COLO829 (cell line): ENCODE results near the gene AR.

ENCODE experiments used
- DNase-seq: peaks from one replicate; pipeline ENCODE4 v3.0.0; 2012; ENCODE audit warnings: low spot score

The AR gene

GRCh38 chrX:67563469-67564448, 19.9 kb downstream of the AR start:
- no peak for DNase-seq

- no peak for DNase-seq
These were observed 20.7 kb downstream of the AR start for GRCh38 chrX:67564475-67564874.

- DNase-seq, result no peak
These were observed 24.9 kb downstream of the AR start for GRCh38 chrX:67568769-67569168.

- no peak for DNase-seq
These were observed 27.0 kb downstream of the AR start for GRCh38 chrX:67570839-67571238.

GRCh38 chrX:67574696-67575095, 30.9 kb downstream of the AR start:
- peak; percentile 1 for DNase-seq

- DNase-seq, result no peak
These were observed 38.6 kb downstream of the AR start for GRCh38 chrX:67582436-67582835.

GRCh38 chrX:67583171-67583570, 39.4 kb downstream of the AR start:
- no peak for DNase-seq

- no peak for DNase-seq
These were observed 41.6 kb downstream of the AR start for GRCh38 chrX:67585401-67585800.

GRCh38 chrX:67587946-67588624, 44.3 kb downstream of the AR start:
- DNase-seq, result no peak

- no peak for DNase-seq
These were observed 53.3 kb downstream of the AR start for GRCh38 chrX:67596839-67597790.

GRCh38 chrX:67599532-67599931, 55.7 kb downstream of the AR start:
- DNase-seq, result no peak

GRCh38 chrX:67601771-67602170, 58.0 kb downstream of the AR start:
- no peak for DNase-seq

GRCh38 chrX:67604979-67605703, 61.3 kb downstream of the AR start:
- DNase-seq, result peak; percentile 21

- no peak for DNase-seq
These were observed 63.6 kb downstream of the AR start for GRCh38 chrX:67607466-67607865.

- DNase-seq, result no peak
These were observed 66.5 kb downstream of the AR start for GRCh38 chrX:67610282-67610681.

GRCh38 chrX:67612231-67612630, 68.4 kb downstream of the AR start:
- DNase-seq, result no peak

- no peak for DNase-seq
These were observed 69.5 kb downstream of the AR start for GRCh38 chrX:67613366-67613765.

- DNase-seq, result no peak
These were observed 70.2 kb downstream of the AR start for GRCh38 chrX:67613996-67614395.

GRCh38 chrX:67614423-67614822, 70.6 kb downstream of the AR start:
- no peak for DNase-seq

GRCh38 chrX:67619253-67619652, 75.4 kb downstream of the AR start:
- no peak for DNase-seq

- DNase-seq, result no peak
These were observed 78.3 kb downstream of the AR start for GRCh38 chrX:67622053-67622585.
